K562 (cell line): ENCODE data around the gene C2CD5. TPM values are rescaled to one million over a fixed set of nuclear protein-coding genes. Genes with fewer than 3 reads are reported as not detected.

Experiments
- CBX8 ChIP-seq: fragments of 200-600 bp; sonication (generic); IDR thresholded peaks from 2 replicates; pipeline ENCODE4 v1.6.1; 2012; ENCODE audit warnings: borderline replicate concordance, mixed run types, low read depth, mild to moderate bottlenecking, moderate library complexity, mixed read lengths, low read length, control low read depth, inconsistent platforms; ENCODE audit not compliant: poor library complexity, severe bottlenecking; ENCODE audit errors: extremely low read depth
- E2F4 ChIP-seq: sonication (generic); formaldehyde crosslinking; IDR thresholded peaks from 2 replicates; pipeline ENCODE4 v1.8.0; 2022; ENCODE audit warnings: mild to moderate bottlenecking, low read depth, missing genetic modification reagents
- E4F1 ChIP-seq: fragments of 250-450 bp; sonication (Bioruptor Pico); IDR thresholded peaks from 2 replicates; pipeline ENCODE4 v1.5.0; 2021; ENCODE audit warnings: mild to moderate bottlenecking, borderline replicate concordance
- GABPB1 ChIP-seq: sonication (generic); formaldehyde crosslinking; IDR thresholded peaks from 2 replicates; pipeline ENCODE4 v1.8.0; 2022; ENCODE audit warnings: mild to moderate bottlenecking, missing genetic modification reagents
- JUN ChIP-seq, 2 experiments: sonication (generic) in 1 of 2; formaldehyde crosslinking in 1 of 2; IDR thresholded peaks; 2 replicates each; pipeline versions ENCODE4 v1.6.1 to v1.8.0; 2012 to 2022; ENCODE audit warnings: borderline replicate concordance in 2 of 2, mild to moderate bottlenecking in 2 of 2, improper control_type of control experiment in 1 of 2, low read depth in 1 of 2, low read length in 1 of 2, missing genetic modification reagents in 1 of 2
- NFIX ChIP-seq: fragments of 250-450 bp; sonication (Bioruptor Pico); IDR thresholded peaks from 2 replicates; pipeline ENCODE4 v1.4.0; 2020; ENCODE audit warnings: low read depth, mild to moderate bottlenecking, moderate library complexity
- PHF8 ChIP-seq: fragments of 200-600 bp; sonication (generic); IDR thresholded peaks from 2 replicates; pipeline ENCODE4 v1.6.1; 2012; ENCODE audit warnings: mixed run types, mild to moderate bottlenecking, inconsistent platforms, low read length, moderate library complexity, borderline replicate concordance
- PRMT5 ChIP-seq: sonication (generic); formaldehyde crosslinking; IDR thresholded peaks from 2 replicates; pipeline ENCODE4 v1.5.0; 2020; ENCODE audit warnings: missing genetic modification reagents
- REST ChIP-seq, 2 experiments: fragments of 450-650 bp; formaldehyde crosslinking in 1 of 2; IDR thresholded peaks; 2 replicates each; pipeline versions ENCODE4 v1.4.0 to v1.6.1; 2014 to 2020; ENCODE audit warnings: mild to moderate bottlenecking in 2 of 2, borderline replicate concordance in 1 of 2, low read depth in 1 of 2
- TFAM ChIP-seq: fragments of 250-450 bp; sonication (Bioruptor Pico); conservative IDR thresholded peaks from 2 replicates; pipeline ENCODE4 v1.5.0; 2021; ENCODE audit warnings: mild to moderate bottlenecking, moderate library complexity
- ZNF282 ChIP-seq: sonication (generic); formaldehyde crosslinking; IDR thresholded peaks from 2 replicates; pipeline ENCODE4 v1.8.1; 2023; ENCODE audit warnings: missing genetic modification reagents
- ZNF316 ChIP-seq: fragments of 450-650 bp; IDR thresholded peaks from 2 replicates; pipeline ENCODE4 v1.6.1; 2016
- ZNF707 ChIP-seq: fragments of 250-450 bp; sonication (Bioruptor Pico); conservative IDR thresholded peaks from 2 replicates; pipeline ENCODE4 v1.8.0; 2022; ENCODE audit warnings: inconsistent platforms, mild to moderate bottlenecking, moderate library complexity
- polyA plus RNA-seq, 8 experiments: library from polyadenylated mRNA; depleted of rRNA in 4 of 8; stranded (reverse) in 5 of 8; unstranded in 3 of 8; fragments of >200 nt; fragmentation: Nextera tagmentation in 2 of 8; fragmentation: Illumina TruSeq in 1 of 8; extraction: Ambion mirVana in 2 of 8; extraction: Trizol in 1 of 8; gene quantifications; 2 replicates each; pipeline versions ENCODE4 v1.2.1 to v1.2.3, GENCODE V29; 2011 to 2014; ENCODE audit warnings: inconsistent platforms in 1 of 8, missing spikeins in 1 of 8
- total RNA-seq, 7 experiments: library from RNA; depleted of rRNA in 6 of 7; stranded (reverse); fragments of >200 nt in 6 of 7; fragmentation: Illumina TruSeq in 2 of 7; extraction: Trizol in 2 of 7; gene quantifications; 2 replicates each; pipeline versions ENCODE4 v1.2.1 to v1.2.3, GENCODE V29; 2011 to 2021; ENCODE audit warnings: low replicate concordance in 1 of 7

C2CD5 gene
- total and polyA plus RNA-seq, 9 of the 15 experiments (the other 6 are each of a cell fraction or from before 2014, with no cell fraction given) = 5.1 to 24.1 (median 14.3) TPM

- TF ChIP-seq REST (IDR thresholded peaks at IDR 0.05; ENCODE audit: borderline replicate concordance) = peak; percentile 96
- TF ChIP-seq REST (CRISPR knock-in tag; IDR thresholded peaks at IDR 0.05; ENCODE audit: low read depth) = 0 out of 2 replicates have a peak, but pooled peaks have one; percentile 69
- peak; percentile 93; the same call in 1 of the 2 replicates for TF ChIP-seq PHF8
- TF ChIP-seq NFIX (CRISPR knock-in tag) = no peak
- no peak for TF ChIP-seq CBX8
- TF ChIP-seq GABPB1 = 0 out of 2 replicates have a peak, but pooled peaks have one; percentile 42
- no peak for TF ChIP-seq PRMT5
- peak; percentile 25; the same call in 1 of the 2 replicates for TF ChIP-seq ZNF316
- no peak for TF ChIP-seq E4F1 (CRISPR knock-in tag)
- no peak for TF ChIP-seq ZNF707 (CRISPR knock-in tag)
- no peak for TF ChIP-seq ZNF282
- no peak for TF ChIP-seq JUN (IDR thresholded peaks at IDR 0.05; ENCODE audit: borderline replicate concordance, low read depth, low read length)
- no peak for TF ChIP-seq JUN (CRISPR knock-in tag; IDR thresholded peaks at IDR 0.05; ENCODE audit: borderline replicate concordance)
- no peak for TF ChIP-seq TFAM (CRISPR knock-in tag)
- no peak for TF ChIP-seq E2F4 (CRISPR knock-in tag)
Observed at GRCh38 chr12:22544038-22544979, at the start of gene C2CD5 (continued).
